Measurements from ENCODE around the gene TPR.

The TPR gene

DNA sequence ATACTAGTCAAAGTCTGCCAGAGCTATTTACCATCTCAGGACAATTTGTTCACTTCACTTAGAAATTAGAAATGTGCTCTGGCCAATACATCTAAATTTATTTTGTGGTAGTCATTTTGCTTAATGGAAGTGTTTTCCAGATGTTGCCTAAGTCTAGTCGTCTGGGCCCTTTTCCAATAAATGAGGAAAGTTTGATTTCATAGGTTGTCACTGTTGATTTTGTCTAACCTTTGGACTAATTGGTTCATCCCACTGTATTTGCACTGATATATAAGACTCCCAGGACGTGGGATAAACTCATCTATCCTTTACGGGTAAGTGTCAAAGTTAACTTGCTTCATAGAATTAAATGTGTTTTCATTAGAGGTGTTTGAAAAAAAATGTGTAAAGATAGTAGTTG is 79.1 kb downstream of the TPR start, which contains the start of gene PRG4:
PRG4 (plus strand) TSS at position 300 of the 400 bp plus-strand sequence.
- no peaks in the 10 kb centered on the region for H3K9me3 ChIP-seq (ENCODE audit: control insufficient read depth in 5 of 5, low read length in 5 of 5)

DNA sequence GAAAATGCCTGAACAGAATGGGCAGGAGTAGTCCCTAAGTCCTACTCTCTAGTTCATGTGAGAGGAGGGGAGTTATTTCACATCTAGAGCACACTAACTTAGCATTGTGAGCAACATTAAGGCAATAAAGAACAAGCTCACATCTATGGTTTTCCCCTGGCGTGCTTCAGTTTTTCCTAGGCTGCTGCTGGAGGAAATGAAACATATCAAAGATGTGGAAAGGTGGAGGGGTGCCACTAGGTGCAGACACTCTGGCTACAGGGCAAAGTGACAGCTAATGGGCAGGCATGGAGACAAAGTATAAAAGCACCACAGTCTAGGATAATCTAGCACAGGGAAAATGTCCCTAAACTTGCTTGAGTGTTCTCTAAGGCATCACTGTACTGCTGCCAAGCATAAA is 82.2 kb downstream of the TPR start:
- Histone ChIP-seq H3K4me1 (ENCODE audit: control insufficient read depth in 5 of 5, insufficient read depth in 5 of 5, low read length in 5 of 5) (peaks cover 0 to 8% (median 5%) of the 10 kb centered on the region in 5 donors), H3K27ac (ENCODE audit: low read depth, low read length) (no peak overlapping the region), H3K9me3 (ENCODE audit: control insufficient read depth in 5 of 5, low read length in 5 of 5) (no peaks in the 10 kb centered on the region), H3K36me3 (ENCODE audit: control insufficient read depth in 5 of 5, insufficient read depth in 5 of 5, low read length in 5 of 5) (no peaks in the 10 kb centered on the region), H3K9ac (ENCODE audit: low read length in 5 of 5) (no peak overlapping the region), H3K27me3 (ENCODE audit: control insufficient read depth in 5 of 5, insufficient read depth in 4 of 5, low read length in 5 of 5) (no peaks in the 10 kb centered on the region), H3K4me3 (ENCODE audit: low read depth in 1 of 5, low read length in 5 of 5) (no peak overlapping the region)

More for the DNA sequence above, 79.1 kb downstream of the TPR start, which contains the start of gene PRG4:
- H3K27ac ChIP-seq (ENCODE audit: low read depth, low read length), result no peak within 1 kb of the TSS
- H3K4me1 ChIP-seq (ENCODE audit: control insufficient read depth in 5 of 5, insufficient read depth in 5 of 5, low read length in 5 of 5), result peaks cover 0 to 8% (median 5%) of the 10 kb centered on the region in 5 donors
- no peaks in the 10 kb centered on the region for H3K36me3 ChIP-seq (ENCODE audit: control insufficient read depth in 5 of 5, insufficient read depth in 5 of 5, low read length in 5 of 5)
- no peak within 1 kb of the TSS for H3K9ac ChIP-seq (ENCODE audit: low read length in 5 of 5)
- no peaks in the 10 kb centered on the region for H3K27me3 ChIP-seq (ENCODE audit: control insufficient read depth in 5 of 5, insufficient read depth in 4 of 5, low read length in 5 of 5)
- no peak within 1 kb of the TSS for H3K4me3 ChIP-seq (ENCODE audit: low read depth in 1 of 5, low read length in 5 of 5)

- Histone ChIP-seq H3K4me3 (ENCODE audit: low read depth in 1 of 5, low read length in 5 of 5) (no peak overlapping the region), H3K27me3 (ENCODE audit: control insufficient read depth in 5 of 5, insufficient read depth in 4 of 5, low read length in 5 of 5) (no peaks in the 10 kb centered on the region), H3K27ac (ENCODE audit: low read depth, low read length) (no peak overlapping the region), H3K9me3 (ENCODE audit: control insufficient read depth in 5 of 5, low read length in 5 of 5) (no peaks in the 10 kb centered on the region), H3K4me1 (ENCODE audit: control insufficient read depth in 5 of 5, insufficient read depth in 5 of 5, low read length in 5 of 5) (peaks cover 0 to 16% (median 5%) of the 10 kb centered on the region in 5 donors), H3K9ac (ENCODE audit: low read length in 5 of 5) (no peak overlapping the region), H3K36me3 (ENCODE audit: control insufficient read depth in 5 of 5, insufficient read depth in 5 of 5, low read length in 5 of 5) (no peaks in the 10 kb centered on the region)
Measured at GRCh38 chr1:186291271-186291670, 83.8 kb downstream of the TPR start.

GRCh38 chr1:186289943-186290545 is 85.0 kb downstream of the TPR start:
- H3K9ac ChIP-seq (ENCODE audit: low read length in 5 of 5), result no peak overlapping the region
- H3K9me3 ChIP-seq (ENCODE audit: control insufficient read depth in 5 of 5, low read length in 5 of 5), result no peaks in the 10 kb centered on the region
- H3K27ac ChIP-seq (ENCODE audit: low read depth, low read length), result no peak overlapping the region
- H3K4me1 ChIP-seq (ENCODE audit: control insufficient read depth in 5 of 5, insufficient read depth in 5 of 5, low read length in 5 of 5), result peaks cover 0 to 9% (median 0%) of the 10 kb centered on the region in 5 donors
- no peaks in the 10 kb centered on the region for H3K36me3 ChIP-seq (ENCODE audit: control insufficient read depth in 5 of 5, insufficient read depth in 5 of 5, low read length in 5 of 5)
- H3K27me3 ChIP-seq (ENCODE audit: control insufficient read depth in 5 of 5, insufficient read depth in 4 of 5, low read length in 5 of 5), result no peaks in the 10 kb centered on the region
- H3K4me3 ChIP-seq (ENCODE audit: low read depth in 1 of 5, low read length in 5 of 5), result no peak overlapping the region

- Histone ChIP-seq H3K4me1 (ENCODE audit: control insufficient read depth in 5 of 5, insufficient read depth in 5 of 5, low read length in 5 of 5) (peaks cover 0 to 9% (median 0%) of the 10 kb centered on the region in 5 donors), H3K9ac (ENCODE audit: low read length in 5 of 5) (no peak overlapping the region), H3K9me3 (ENCODE audit: control insufficient read depth in 5 of 5, low read length in 5 of 5) (no peaks in the 10 kb centered on the region), H3K4me3 (ENCODE audit: low read depth in 1 of 5, low read length in 5 of 5) (no peak overlapping the region), H3K27ac (ENCODE audit: low read depth, low read length) (no peak overlapping the region), H3K36me3 (ENCODE audit: control insufficient read depth in 5 of 5, insufficient read depth in 5 of 5, low read length in 5 of 5) (no peaks in the 10 kb centered on the region), H3K27me3 (ENCODE audit: control insufficient read depth in 5 of 5, insufficient read depth in 4 of 5, low read length in 5 of 5) (no peaks in the 10 kb centered on the region)
Measured at GRCh38 chr1:186286615-186287315, 88.3 kb downstream of the TPR start.

GRCh38 chr1:186283374-186283773 is 91.7 kb downstream of the TPR start:
- H3K9ac ChIP-seq (ENCODE audit: low read length in 5 of 5), result no peak overlapping the region

GRCh38 chr1:186282466-186282865 is 92.6 kb downstream of the TPR start:
- Histone ChIP-seq H3K9me3 (ENCODE audit: control insufficient read depth in 5 of 5, low read length in 5 of 5) (no peaks in the 10 kb centered on the region), H3K27me3 (ENCODE audit: control insufficient read depth in 5 of 5, insufficient read depth in 4 of 5, low read length in 5 of 5) (no peaks in the 10 kb centered on the region), H3K4me1 (ENCODE audit: control insufficient read depth in 5 of 5, insufficient read depth in 5 of 5, low read length in 5 of 5) (peaks cover 0 to 9% (median 0%) of the 10 kb centered on the region in 5 donors), H3K9ac (ENCODE audit: low read length in 5 of 5) (no peak overlapping the region), H3K36me3 (ENCODE audit: control insufficient read depth in 5 of 5, insufficient read depth in 5 of 5, low read length in 5 of 5) (no peaks in the 10 kb centered on the region), H3K4me3 (ENCODE audit: low read depth in 1 of 5, low read length in 5 of 5) (no peak overlapping the region), H3K27ac (ENCODE audit: low read depth, low read length) (no peak overlapping the region)

More at GRCh38 chr1:186283374-186283773, 91.7 kb downstream of the TPR start:
- H3K4me1 ChIP-seq (ENCODE audit: control insufficient read depth in 5 of 5, insufficient read depth in 5 of 5, low read length in 5 of 5), result peaks cover 0 to 9% (median 0%) of the 10 kb centered on the region in 5 donors
- no peak overlapping the region for H3K27ac ChIP-seq (ENCODE audit: low read depth, low read length)
- H3K36me3 ChIP-seq (ENCODE audit: control insufficient read depth in 5 of 5, insufficient read depth in 5 of 5, low read length in 5 of 5), result no peaks in the 10 kb centered on the region
- H3K9me3 ChIP-seq (ENCODE audit: control insufficient read depth in 5 of 5, low read length in 5 of 5), result no peaks in the 10 kb centered on the region
- H3K27me3 ChIP-seq (ENCODE audit: control insufficient read depth in 5 of 5, insufficient read depth in 4 of 5, low read length in 5 of 5), result no peaks in the 10 kb centered on the region
- H3K4me3 ChIP-seq (ENCODE audit: low read depth in 1 of 5, low read length in 5 of 5), result no peak overlapping the region

GRCh38 chr1:186275822-186276221 is 99.2 kb downstream of the TPR start:
- no peaks in the 10 kb centered on the region for H3K36me3 ChIP-seq (ENCODE audit: control insufficient read depth in 5 of 5, insufficient read depth in 5 of 5, low read length in 5 of 5)
- no peak overlapping the region for H3K27ac ChIP-seq (ENCODE audit: low read depth, low read length)
- no peaks in the 10 kb centered on the region for H3K27me3 ChIP-seq (ENCODE audit: control insufficient read depth in 5 of 5, insufficient read depth in 4 of 5, low read length in 5 of 5)
- H3K9ac ChIP-seq (ENCODE audit: low read length in 5 of 5), result no peak overlapping the region
- H3K4me3 ChIP-seq (ENCODE audit: low read depth in 1 of 5, low read length in 5 of 5), result no peak overlapping the region
- H3K4me1 ChIP-seq (ENCODE audit: control insufficient read depth in 5 of 5, insufficient read depth in 5 of 5, low read length in 5 of 5), result no peaks in the 10 kb centered on the region
- no peaks in the 10 kb centered on the region for H3K9me3 ChIP-seq (ENCODE audit: control insufficient read depth in 5 of 5, low read length in 5 of 5)

GRCh38 chr1:186272486-186272885 is 102.6 kb downstream of the TPR start:
- Histone ChIP-seq H3K27ac (ENCODE audit: low read depth, low read length) (no peak overlapping the region), H3K36me3 (ENCODE audit: control insufficient read depth in 5 of 5, insufficient read depth in 5 of 5, low read length in 5 of 5) (no peaks in the 10 kb centered on the region), H3K9ac (ENCODE audit: low read length in 5 of 5) (no peak overlapping the region), H3K9me3 (ENCODE audit: control insufficient read depth in 5 of 5, low read length in 5 of 5) (no peaks in the 10 kb centered on the region), H3K4me3 (ENCODE audit: low read depth in 1 of 5, low read length in 5 of 5) (no peak overlapping the region), H3K4me1 (ENCODE audit: control insufficient read depth in 5 of 5, insufficient read depth in 5 of 5, low read length in 5 of 5) (no peaks in the 10 kb centered on the region), H3K27me3 (ENCODE audit: control insufficient read depth in 5 of 5, insufficient read depth in 4 of 5, low read length in 5 of 5) (no peaks in the 10 kb centered on the region)

- H3K9me3 ChIP-seq (ENCODE audit: control insufficient read depth in 5 of 5, low read length in 5 of 5), result no peaks in the 10 kb centered on the region
- H3K4me3 ChIP-seq (ENCODE audit: low read depth in 1 of 5, low read length in 5 of 5), result no peak overlapping the region
- no peaks in the 10 kb centered on the region for H3K27me3 ChIP-seq (ENCODE audit: control insufficient read depth in 5 of 5, insufficient read depth in 4 of 5, low read length in 5 of 5)
- H3K27ac ChIP-seq (ENCODE audit: low read depth, low read length), result no peak overlapping the region
- H3K9ac ChIP-seq (ENCODE audit: low read length in 5 of 5), result no peak overlapping the region
- no peaks in the 10 kb centered on the region for H3K4me1 ChIP-seq (ENCODE audit: control insufficient read depth in 5 of 5, insufficient read depth in 5 of 5, low read length in 5 of 5)
- H3K36me3 ChIP-seq (ENCODE audit: control insufficient read depth in 5 of 5, insufficient read depth in 5 of 5, low read length in 5 of 5), result no peaks in the 10 kb centered on the region
Measured at GRCh38 chr1:186271032-186271431, 104.0 kb downstream of the TPR start.

All from subcutaneous abdominal adipose tissue (tissue), 5 donors.